ENCODE data around the gene HSPBP1. TPM values are rescaled to one million over a fixed set of nuclear protein-coding genes. Genes with fewer than 3 reads are reported as not detected.

The HSPBP1 gene
- total RNA-seq, 2 donors from 2014 or later: 12.5 to 51.1 TPM

DNA sequence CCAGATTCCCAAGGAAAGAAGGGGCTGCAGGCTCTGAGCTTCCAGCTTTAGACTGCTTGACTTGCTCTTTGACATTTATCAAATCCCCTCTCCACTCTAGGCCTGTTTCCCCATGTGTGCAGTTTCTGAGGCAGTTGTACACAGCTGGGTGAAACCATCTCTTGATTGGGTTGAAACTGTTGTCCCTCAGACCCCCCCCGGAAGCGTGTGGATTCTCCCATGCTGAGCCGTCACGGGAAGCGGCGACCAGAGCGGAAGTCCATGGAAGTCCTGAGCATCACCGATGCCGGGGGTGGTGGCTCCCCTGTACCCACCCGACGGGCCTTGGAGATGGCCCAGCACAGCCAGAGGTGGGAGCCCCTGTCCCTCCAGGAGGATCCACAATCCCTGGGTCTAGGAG, 23.6 kb upstream of the HSPBP1 start:
- DNase-seq (no peak), ATAC-seq (no peak)
- TF ChIP-seq POLR2A (IDR thresholded peaks at IDR 0.05): no peak
- TF ChIP-seq, protein P1, sequence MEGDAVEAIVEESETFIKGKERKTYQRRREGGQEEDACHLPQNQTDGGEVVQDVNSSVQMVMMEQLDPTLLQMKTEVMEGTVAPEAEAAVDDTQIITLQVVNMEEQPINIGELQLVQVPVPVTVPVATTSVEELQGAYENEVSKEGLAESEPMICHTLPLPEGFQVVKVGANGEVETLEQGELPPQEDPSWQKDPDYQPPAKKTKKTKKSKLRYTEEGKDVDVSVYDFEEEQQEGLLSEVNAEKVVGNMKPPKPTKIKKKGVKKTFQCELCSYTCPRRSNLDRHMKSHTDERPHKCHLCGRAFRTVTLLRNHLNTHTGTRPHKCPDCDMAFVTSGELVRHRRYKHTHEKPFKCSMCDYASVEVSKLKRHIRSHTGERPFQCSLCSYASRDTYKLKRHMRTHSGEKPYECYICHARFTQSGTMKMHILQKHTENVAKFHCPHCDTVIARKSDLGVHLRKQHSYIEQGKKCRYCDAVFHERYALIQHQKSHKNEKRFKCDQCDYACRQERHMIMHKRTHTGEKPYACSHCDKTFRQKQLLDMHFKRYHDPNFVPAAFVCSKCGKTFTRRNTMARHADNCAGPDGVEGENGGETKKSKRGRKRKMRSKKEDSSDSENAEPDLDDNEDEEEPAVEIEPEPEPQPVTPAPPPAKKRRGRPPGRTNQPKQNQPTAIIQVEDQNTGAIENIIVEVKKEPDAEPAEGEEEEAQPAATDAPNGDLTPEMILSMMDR (IDR thresholded peaks at IDR 0.05): no peak
- H3K9me3 ChIP-seq: no peaks in the 10 kb centered on the region
- H3K36me3 ChIP-seq (replicated peaks in 1 of 2; ENCODE audit: insufficient read depth in 1 of 2, low read depth in 2 of 2): no peaks in the 10 kb centered on the region
- H3K27ac ChIP-seq: no peak overlapping the region
- no peak overlapping the region for H3K4me3 ChIP-seq
- no peaks in the 10 kb centered on the region for H3K27me3 ChIP-seq
- intact Hi-C loops (cut with DNase I): loop anchor here (10.0 kb wide), 1 partner anchor 81 kb away; the partner anchor contains the start of genes RPL28 and TMEM238
- peaks cover 10% of the 10 kb centered on the region for H3K4me1 ChIP-seq
- 68 to 88% methylated on average over 10 to 11 of the region's 11 CpGs for WGBS, 2 donors

DNA sequence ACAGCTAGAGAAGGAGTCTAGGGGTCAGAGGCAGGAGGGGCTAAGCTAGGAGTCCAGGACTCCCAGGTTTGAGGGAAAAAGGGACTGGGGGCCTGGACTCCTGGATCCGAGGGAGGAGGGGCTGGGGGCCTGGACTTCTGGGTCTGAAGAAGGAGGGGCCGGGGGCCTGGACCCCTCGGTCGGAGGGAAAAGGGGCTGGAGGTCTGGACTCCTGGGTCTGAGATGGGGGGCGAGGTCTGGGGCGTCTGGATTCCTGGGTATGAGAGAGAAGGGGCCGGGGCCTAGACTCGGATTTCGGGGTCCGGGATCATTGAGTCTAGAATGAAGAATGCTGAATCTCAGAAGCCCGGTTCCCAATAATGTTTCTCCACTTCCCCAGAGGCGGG, 22.4 kb upstream of the HSPBP1 start:
- peaks cover 10% of the 10 kb centered on the region for H3K4me1 ChIP-seq
- 53 to 70% methylated on average over 12 of the region's 12 CpGs for WGBS, 2 donors
- H3K9me3 ChIP-seq: no peaks in the 10 kb centered on the region
- H3K27me3 ChIP-seq: no peaks in the 10 kb centered on the region
- no peaks in the 10 kb centered on the region for H3K36me3 ChIP-seq (replicated peaks in 1 of 2; ENCODE audit: insufficient read depth in 1 of 2, low read depth in 2 of 2)
- ATAC-seq: no peak
- TF ChIP-seq POLR2A (IDR thresholded peaks at IDR 0.05): no peak
- TF ChIP-seq, protein P1 (IDR thresholded peaks at IDR 0.05): no peak
- no peak overlapping the region for H3K27ac ChIP-seq
- H3K4me3 ChIP-seq: no peak overlapping the region
- no peak for DNase-seq
- intact Hi-C loops (cut with DNase I): loop anchor here (10.0 kb wide), 1 partner anchor 82 kb away; the partner anchor contains the start of genes RPL28 and TMEM238

DNA sequence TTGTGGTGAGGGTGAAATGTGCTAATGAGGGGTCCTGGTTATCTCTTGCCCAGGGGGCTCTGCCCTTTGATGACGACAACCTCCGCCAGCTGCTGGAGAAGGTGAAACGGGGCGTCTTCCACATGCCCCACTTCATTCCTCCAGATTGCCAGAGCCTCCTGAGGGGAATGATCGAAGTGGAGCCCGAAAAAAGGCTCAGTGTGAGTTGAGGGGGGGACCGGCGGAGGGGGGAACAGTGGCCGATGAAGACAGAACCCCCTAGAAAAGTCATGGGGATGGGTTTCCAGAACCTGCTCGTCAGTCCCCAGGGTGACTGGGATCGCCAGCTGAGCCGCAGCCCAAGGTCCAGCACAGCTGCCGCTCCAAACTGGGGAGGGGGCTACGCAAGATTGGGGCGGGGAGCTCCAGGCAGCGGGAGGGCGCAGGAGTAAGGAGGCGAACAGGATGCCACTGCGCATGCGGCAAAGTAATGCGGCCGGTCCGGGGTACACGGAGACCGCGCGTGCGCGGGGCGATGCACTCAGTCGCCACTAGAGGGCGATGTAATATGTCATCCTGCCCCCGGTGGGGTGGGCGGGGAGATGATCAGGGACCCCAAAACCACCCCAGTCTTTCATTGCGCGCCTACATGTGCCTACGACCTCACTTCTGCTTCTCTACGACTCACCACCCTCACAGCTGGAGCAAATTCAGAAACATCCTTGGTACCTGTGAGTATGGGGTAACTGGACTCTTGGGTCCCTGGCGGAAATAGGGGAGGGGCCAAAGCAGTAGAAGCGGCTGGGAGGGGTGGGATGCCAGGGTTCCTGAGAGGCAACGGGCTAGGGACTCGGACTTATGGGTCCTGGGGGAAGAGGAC, 21.8 kb upstream of the HSPBP1 start:
- ATAC-seq: peak; percentile 87
- TF ChIP-seq POLR2A (IDR thresholded peaks at IDR 0.05): no peak
- TF ChIP-seq, protein P1 (IDR thresholded peaks at IDR 0.05): peak; percentile 91 to 97 (median 96)
- intact Hi-C loops (cut with DNase I): loop anchor here (10.0 kb wide), 1 partner anchor 83 kb away; the partner anchor contains the start of genes RPL28 and TMEM238
- Histone ChIP-seq H3K36me3 (replicated peaks in 1 of 2; ENCODE audit: insufficient read depth in 1 of 2, low read depth in 2 of 2) (no peaks in the 10 kb centered on the region), H3K9me3 (no peaks in the 10 kb centered on the region), H3K27ac (no peak overlapping the region), H3K4me3 (no peak overlapping the region), H3K4me1 (peaks cover 10% of the 10 kb centered on the region), H3K27me3 (no peaks in the 10 kb centered on the region)
- 11 to 24% methylated on average over 20 to 42 of the region's 42 CpGs for WGBS, 2 donors
- DNase-seq: peak; percentile 88 to 92 (median 90)

DNA sequence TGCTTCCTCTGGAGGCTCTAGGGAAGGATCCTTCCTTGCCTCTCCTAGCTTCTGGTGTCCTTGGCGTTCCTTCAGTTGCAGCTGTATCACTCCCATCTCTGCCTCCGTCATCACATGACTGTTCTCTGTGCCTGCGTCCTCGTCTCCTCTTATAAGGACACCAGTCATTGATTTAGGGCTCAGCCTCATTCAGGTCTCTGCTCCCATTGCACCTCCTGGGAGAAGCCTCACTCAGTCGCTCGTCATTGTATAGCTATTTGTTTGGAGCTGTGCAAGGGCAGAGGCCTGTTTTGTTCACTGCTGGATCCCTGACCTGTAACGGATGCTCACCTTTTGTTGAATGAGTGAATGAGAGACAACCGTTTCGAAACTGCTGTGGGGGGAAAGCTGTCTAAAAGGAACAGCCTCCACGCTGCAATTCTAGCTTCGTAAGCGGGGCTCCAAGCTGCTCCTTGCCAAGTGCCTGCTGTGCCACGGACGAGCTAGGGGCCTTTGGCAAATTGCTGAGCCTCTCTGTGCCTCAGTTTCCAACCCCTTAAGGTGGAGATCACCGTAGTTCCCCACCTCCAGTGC, 21.1 kb upstream of the HSPBP1 start:
- no peaks in the 10 kb centered on the region for H3K36me3 ChIP-seq (replicated peaks in 1 of 2; ENCODE audit: insufficient read depth in 1 of 2, low read depth in 2 of 2)
- DNase-seq: no peak
- TF ChIP-seq, protein P1 (IDR thresholded peaks at IDR 0.05): no peak
- TF ChIP-seq POLR2A (IDR thresholded peaks at IDR 0.05): no peak

More for the DNA sequence above, 21.1 kb upstream of the HSPBP1 start:
- no peaks in the 10 kb centered on the region for H3K27me3 ChIP-seq
- 61% methylated on average over 10 to 15 of the region's 15 CpGs for WGBS, 2 donors
- intact Hi-C loops (cut with DNase I): loop anchor here (10.0 kb wide), 1 partner anchor 84 kb away; the partner anchor contains the start of genes RPL28 and TMEM238
- H3K4me3 ChIP-seq: no peak overlapping the region
- H3K27ac ChIP-seq: no peak overlapping the region
- H3K4me1 ChIP-seq: peaks cover 10% of the 10 kb centered on the region
- ATAC-seq: no peak
- no peaks in the 10 kb centered on the region for H3K9me3 ChIP-seq
